AG10803 (cell line): ENCODE measurements around the gene TOP3A.

ENCODE experiments used
- DNase-seq: peaks from one replicate; pipeline ENCODE4 v3.0.0; 2010; ENCODE audit warnings: low read depth
- H3K4me3 ChIP-seq: 2 replicates; pipeline ENCODE4 v1.5.1; 2011; ENCODE audit warnings: mild to moderate bottlenecking, low read length, control low read depth
- TF ChIP-seq, protein P1 (sequence below): conservative IDR thresholded peaks from 2 replicates; pipeline ENCODE4 v1.5.1; 2011; ENCODE audit warnings: mild to moderate bottlenecking, low read length, control low read depth, inconsistent platforms

TOP3A gene

DNA sequence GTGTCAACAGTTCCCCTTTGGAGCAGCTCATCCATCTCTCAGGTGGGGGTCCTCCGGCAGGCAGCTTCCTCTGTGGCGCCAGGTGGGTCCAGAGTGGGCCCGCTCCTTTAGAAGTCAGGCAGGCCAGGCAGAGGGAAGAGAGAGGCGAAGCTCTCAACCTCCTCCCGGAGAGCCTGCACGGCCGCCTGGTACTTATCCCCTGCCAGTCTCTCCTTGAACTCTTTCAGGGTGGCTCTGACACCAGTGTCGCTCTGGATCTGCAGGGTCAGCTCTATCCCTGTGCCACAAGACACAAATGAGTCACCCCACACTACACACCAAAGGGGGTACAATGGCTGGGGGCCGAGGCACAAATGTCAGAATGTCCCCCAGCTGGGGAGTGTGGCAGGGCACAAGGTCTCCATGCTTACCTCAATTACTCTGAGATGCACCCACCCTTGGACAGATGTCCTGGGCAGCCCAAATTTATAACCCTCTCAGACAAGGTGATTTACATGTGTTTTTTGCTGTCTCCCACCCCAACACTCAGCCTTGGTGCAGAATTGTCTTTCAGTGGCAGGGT is 13.9 kb upstream of the TOP3A start:
- no peak overlapping the region for H3K4me3 ChIP-seq
- DNase-seq, result no peak
- TF ChIP-seq, protein P1, sequence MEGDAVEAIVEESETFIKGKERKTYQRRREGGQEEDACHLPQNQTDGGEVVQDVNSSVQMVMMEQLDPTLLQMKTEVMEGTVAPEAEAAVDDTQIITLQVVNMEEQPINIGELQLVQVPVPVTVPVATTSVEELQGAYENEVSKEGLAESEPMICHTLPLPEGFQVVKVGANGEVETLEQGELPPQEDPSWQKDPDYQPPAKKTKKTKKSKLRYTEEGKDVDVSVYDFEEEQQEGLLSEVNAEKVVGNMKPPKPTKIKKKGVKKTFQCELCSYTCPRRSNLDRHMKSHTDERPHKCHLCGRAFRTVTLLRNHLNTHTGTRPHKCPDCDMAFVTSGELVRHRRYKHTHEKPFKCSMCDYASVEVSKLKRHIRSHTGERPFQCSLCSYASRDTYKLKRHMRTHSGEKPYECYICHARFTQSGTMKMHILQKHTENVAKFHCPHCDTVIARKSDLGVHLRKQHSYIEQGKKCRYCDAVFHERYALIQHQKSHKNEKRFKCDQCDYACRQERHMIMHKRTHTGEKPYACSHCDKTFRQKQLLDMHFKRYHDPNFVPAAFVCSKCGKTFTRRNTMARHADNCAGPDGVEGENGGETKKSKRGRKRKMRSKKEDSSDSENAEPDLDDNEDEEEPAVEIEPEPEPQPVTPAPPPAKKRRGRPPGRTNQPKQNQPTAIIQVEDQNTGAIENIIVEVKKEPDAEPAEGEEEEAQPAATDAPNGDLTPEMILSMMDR, result no peak

DNA sequence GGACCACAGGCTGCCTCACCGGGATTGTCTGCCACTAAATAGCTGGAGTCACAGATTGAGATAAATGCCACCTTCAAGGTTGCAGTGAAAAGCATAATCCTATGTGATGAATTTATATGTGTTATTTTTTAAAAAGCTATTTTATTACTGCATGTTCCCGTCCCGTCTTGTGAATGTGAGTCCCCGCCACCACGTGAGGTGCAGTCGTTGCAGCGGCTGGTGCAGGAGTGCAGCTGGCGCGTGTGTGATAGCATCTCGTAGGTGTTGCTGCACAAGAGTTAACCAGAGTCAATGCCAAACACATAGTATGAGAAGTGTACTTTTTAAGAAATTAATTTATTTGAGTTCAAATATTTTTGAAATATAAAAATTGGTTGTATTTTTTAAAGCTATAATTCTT is 12.8 kb upstream of the TOP3A start:
- TF ChIP-seq, protein P1, result no peak
- no peak for DNase-seq
- no peak overlapping the region for H3K4me3 ChIP-seq

DNA sequence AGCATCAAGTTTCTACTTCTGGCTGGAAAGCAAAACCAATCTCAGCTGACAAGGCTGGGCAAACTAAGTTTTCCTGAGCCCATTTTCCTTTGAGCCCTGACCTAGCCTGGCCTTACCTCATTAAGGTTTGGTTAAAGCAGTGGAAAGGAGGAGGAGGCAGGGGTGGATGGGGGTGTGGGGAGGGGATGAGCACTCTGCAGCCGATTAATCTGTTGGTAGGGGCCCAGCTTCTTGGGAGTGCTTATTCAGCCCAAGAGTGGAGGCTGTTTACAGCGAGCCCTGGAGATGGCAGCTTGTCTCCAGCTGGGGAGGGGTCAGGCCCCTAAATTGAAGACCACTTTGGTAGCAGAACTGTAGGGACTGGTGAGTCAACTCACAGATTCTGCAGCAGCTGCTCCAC is 12.3 kb upstream of the TOP3A start:
- no peak overlapping the region for H3K4me3 ChIP-seq
- no peak for DNase-seq
- TF ChIP-seq, protein P1, result no peak

DNA sequence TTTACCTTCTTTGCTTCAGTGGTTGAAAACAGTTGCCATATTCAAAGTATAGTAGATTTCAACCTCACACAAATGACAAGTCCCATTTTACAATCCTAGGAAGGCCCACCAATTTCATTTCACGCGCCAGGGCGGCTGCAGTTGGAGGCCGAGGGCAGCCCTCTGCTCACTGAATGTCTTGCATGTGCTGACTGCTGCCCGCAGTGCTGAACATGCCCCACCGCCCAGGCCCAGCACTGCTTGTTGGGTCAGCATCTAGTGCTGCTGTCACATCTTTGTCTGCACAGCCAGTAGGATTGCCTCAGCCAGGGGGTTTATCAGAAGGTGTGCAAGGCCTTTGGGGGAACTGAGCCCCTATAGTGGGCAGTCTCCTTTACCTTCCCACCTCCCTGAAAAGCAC is 11.8 kb upstream of the TOP3A start:
- DNase-seq, result no peak
- TF ChIP-seq, protein P1, result no peak
- no peak overlapping the region for H3K4me3 ChIP-seq

DNA sequence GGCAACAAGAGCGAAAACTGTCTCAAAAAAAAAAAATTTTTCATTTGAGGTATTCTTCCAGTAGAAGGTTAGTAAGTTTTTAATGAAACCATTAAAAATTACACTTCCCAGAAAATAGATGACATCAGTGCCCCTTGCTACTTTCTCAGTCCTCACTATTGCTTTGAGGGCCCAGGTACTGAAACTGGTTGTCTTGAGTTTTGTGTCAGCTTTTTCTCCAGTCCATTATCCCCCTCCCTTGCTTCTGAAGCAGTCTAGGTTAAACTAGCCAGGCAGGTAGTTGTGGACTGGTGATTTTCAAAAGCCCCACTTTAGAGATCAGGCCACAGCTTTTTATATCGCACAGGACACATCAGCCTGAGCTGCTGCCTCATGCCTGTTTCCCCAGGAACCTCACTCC is 11.2 kb upstream of the TOP3A start:
- no peak for DNase-seq
- TF ChIP-seq, protein P1, result no peak
- no peak overlapping the region for H3K4me3 ChIP-seq

DNA sequence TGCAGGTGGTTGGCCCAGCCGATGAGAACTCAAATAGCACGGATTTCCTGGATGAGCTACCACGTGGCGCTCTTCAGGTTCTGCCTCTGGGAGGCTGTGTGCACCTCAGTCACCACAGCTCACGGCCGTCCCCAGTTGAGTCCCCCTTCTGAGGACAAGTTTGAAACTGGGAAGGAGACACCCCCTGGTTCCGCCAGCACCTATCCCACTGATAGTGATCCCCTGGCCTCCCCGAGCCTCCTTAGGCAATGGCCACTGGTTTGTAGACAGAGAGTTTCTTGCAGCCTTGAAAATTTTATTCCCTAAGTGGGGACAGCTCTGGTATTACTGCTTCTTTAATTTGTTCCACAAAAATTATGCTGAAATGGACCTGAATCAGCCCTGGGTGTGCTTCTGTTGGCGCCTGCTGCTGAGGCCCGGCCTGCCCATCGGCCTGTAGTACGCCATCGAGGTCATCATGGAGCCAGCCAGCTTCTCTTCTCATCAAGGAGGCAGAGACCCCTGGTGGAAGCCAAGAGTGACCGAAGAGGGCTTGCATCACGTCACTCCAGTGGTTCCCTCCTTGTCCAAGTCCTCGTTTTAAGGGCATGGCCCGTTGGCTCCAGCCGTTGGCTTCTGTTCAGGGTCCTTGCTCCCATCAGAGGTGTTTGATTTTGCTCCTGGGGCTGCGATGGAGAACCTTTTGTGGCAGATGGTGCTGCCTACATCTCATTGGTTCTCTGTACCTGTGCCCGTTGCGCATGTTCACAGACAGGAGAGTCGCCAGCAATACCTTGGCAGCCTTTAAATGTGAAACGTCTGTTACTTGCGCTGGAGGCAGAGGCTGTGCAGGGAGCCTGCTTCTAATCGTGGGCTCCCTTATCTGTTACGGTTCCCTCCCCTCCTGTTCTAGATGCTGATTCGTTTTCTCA is 9.6 kb upstream of the TOP3A start:
- TF ChIP-seq, protein P1, result no peak
- DNase-seq, result no peak
- H3K4me3 ChIP-seq, result no peak overlapping the region
